NT2/D1 (cell line): Measurements from ENCODE around the gene IPCEF1.

ENCODE experiments used
- DNase-seq: peaks from one replicate; pipeline ENCODE4 v3.0.0-alpha.2; 2011; ENCODE audit warnings: low read depth, low spot score
- H3K27me3 ChIP-seq: 2 replicates; pipeline ENCODE4 v1.6.0; 2011; ENCODE audit warnings: mild to moderate bottlenecking; ENCODE audit not compliant: insufficient read length, insufficient read depth
- H3K36me3 ChIP-seq: 2 replicates; pipeline ENCODE4 v1.6.1; 2011; ENCODE audit warnings: mild to moderate bottlenecking, low read length, mixed read lengths; ENCODE audit not compliant: insufficient read depth, insufficient read length
- H3K4me1 ChIP-seq: 2 replicates; pipeline ENCODE4 v1.5.1; 2011; ENCODE audit not compliant: insufficient read depth, insufficient read length
- H3K4me3 ChIP-seq: 2 replicates; pipeline ENCODE4 v1.5.1; 2011; ENCODE audit warnings: low read depth; ENCODE audit not compliant: insufficient read length
- H3K9ac ChIP-seq: 2 replicates; pipeline ENCODE4 v1.6.0; 2011; ENCODE audit warnings: low read depth; ENCODE audit not compliant: insufficient read length
- H3K9me3 ChIP-seq: 2 replicates; pipeline ENCODE4 v1.5.1; 2011; ENCODE audit warnings: mild to moderate bottlenecking, low read length; ENCODE audit not compliant: insufficient read depth
- SUZ12 ChIP-seq: IDR thresholded peaks from 2 replicates; pipeline ENCODE4 v1.6.1; 2011; ENCODE audit not compliant: insufficient read length, insufficient read depth; ENCODE audit errors: extremely low read depth
- YY1 ChIP-seq: IDR thresholded peaks from 2 replicates; pipeline ENCODE4 v1.6.1; 2011; ENCODE audit not compliant: insufficient read length, insufficient read depth
- ZNF274 ChIP-seq: IDR thresholded peaks from 2 replicates; pipeline ENCODE4 v1.6.1; 2011; ENCODE audit warnings: mild to moderate bottlenecking, low read depth, low read length

Gene IPCEF1

GRCh38 chr6:154274168-154274567 lies 82.4 kb downstream of the IPCEF1 start:
- no peak for TF ChIP-seq SUZ12
- no peak overlapping the region for H3K9ac ChIP-seq
- no peaks in the 10 kb centered on the region for H3K4me1 ChIP-seq
- H3K9me3 ChIP-seq, result no peaks in the 10 kb centered on the region
- H3K4me3 ChIP-seq, result no peak overlapping the region
- DNase-seq, result no peak
- H3K36me3 ChIP-seq, result no peaks in the 10 kb centered on the region
- no peaks in the 10 kb centered on the region for H3K27me3 ChIP-seq

- H3K4me3 ChIP-seq, result no peak overlapping the region
- no peaks in the 10 kb centered on the region for H3K36me3 ChIP-seq
- peaks cover 8% of the 10 kb centered on the region; the same call in 1 of the 2 replicates for H3K9me3 ChIP-seq
- H3K4me1 ChIP-seq, result no peaks in the 10 kb centered on the region
- no peak for DNase-seq
- H3K9ac ChIP-seq, result no peak overlapping the region
- no peaks in the 10 kb centered on the region for H3K27me3 ChIP-seq
- TF ChIP-seq SUZ12 (no peak), YY1 (no peak), ZNF274 (no peak)
These were observed 88.1 kb downstream of the IPCEF1 start for GRCh38 chr6:154268486-154268885.

- H3K36me3 ChIP-seq, result no peaks in the 10 kb centered on the region
- no peak overlapping the region for H3K9ac ChIP-seq
- no peaks in the 10 kb centered on the region for H3K27me3 ChIP-seq
- H3K9me3 ChIP-seq, result peaks cover 8% of the 10 kb centered on the region; the same call in 1 of the 2 replicates
- no peaks in the 10 kb centered on the region for H3K4me1 ChIP-seq
- no peak overlapping the region for H3K4me3 ChIP-seq
- no peak for DNase-seq
- no peak for TF ChIP-seq SUZ12
- TF ChIP-seq ZNF274, result no peak
- no peak for TF ChIP-seq YY1
These were observed 89.0 kb downstream of the IPCEF1 start for GRCh38 chr6:154267508-154268106.

GRCh38 chr6:154266560-154267099 lies 90.0 kb downstream of the IPCEF1 start:
- Histone ChIP-seq H3K27me3 (no peaks in the 10 kb centered on the region), H3K4me1 (no peaks in the 10 kb centered on the region), H3K36me3 (no peaks in the 10 kb centered on the region), H3K4me3 (no peak overlapping the region), H3K9me3 (peaks cover 8% of the 10 kb centered on the region; the same call in 1 of the 2 replicates), H3K9ac (no peak overlapping the region)
- no peak for DNase-seq
- TF ChIP-seq SUZ12 (no peak), ZNF274 (no peak), YY1 (no peak)

DNA sequence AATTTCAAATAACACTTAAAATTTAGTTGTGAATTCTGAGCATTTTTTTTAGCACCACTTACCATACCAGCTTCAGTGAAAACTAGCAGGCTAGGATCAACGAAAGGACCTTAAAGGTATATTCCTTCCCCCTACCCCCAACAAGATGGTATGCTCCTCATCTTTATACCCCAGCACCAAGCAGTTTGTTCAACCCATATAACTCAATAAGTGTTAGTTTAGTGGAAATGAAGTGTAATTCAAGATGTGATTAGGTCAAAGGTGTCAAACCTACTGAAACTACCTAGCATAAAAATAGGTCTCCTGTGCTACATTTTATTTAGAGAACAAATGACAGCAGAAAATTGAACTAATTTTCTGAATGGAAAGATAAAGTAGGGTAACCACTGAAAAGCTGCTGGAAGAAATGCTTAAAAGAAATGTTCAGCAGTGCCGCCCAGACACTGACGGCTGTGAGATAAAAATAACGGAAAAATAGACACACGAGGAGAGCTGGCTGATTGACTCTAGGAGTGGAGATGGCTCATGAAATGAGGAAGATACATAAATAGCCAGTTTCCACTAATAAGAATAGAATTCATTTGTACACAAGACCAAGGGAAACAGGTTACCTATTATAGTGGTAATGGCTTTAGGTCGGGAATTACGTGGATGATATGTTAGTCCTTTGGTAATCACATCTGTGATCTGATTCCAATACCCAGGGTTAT lies 94.8 kb downstream of the IPCEF1 start:
- Histone ChIP-seq H3K4me1 (no peaks in the 10 kb centered on the region), H3K36me3 (no peaks in the 10 kb centered on the region), H3K27me3 (no peaks in the 10 kb centered on the region), H3K4me3 (no peak overlapping the region), H3K9ac (no peak overlapping the region), H3K9me3 (no peaks in the 10 kb centered on the region)
- no peak for DNase-seq
- TF ChIP-seq YY1 (no peak), SUZ12 (no peak), ZNF274 (no peak)

- Histone ChIP-seq H3K36me3 (no peaks in the 10 kb centered on the region), H3K9ac (no peak overlapping the region), H3K27me3 (no peaks in the 10 kb centered on the region), H3K9me3 (peaks cover 6% of the 10 kb centered on the region; the same call in 1 of the 2 replicates), H3K4me1 (no peaks in the 10 kb centered on the region), H3K4me3 (no peak overlapping the region)
- TF ChIP-seq YY1 (no peak), ZNF274 (no peak), SUZ12 (no peak)
- DNase-seq, result no peak
These were observed 98.4 kb downstream of the IPCEF1 start for GRCh38 chr6:154258064-154258757.

GRCh38 chr6:154257067-154257466 lies 99.5 kb downstream of the IPCEF1 start:
- no peaks in the 10 kb centered on the region for H3K36me3 ChIP-seq
- no peak for DNase-seq

More at GRCh38 chr6:154257067-154257466, 99.5 kb downstream of the IPCEF1 start:
- H3K9ac ChIP-seq, result no peak overlapping the region
- TF ChIP-seq ZNF274, result no peak
- no peak for TF ChIP-seq YY1
- no peak for TF ChIP-seq SUZ12
- H3K9me3 ChIP-seq, result peaks cover 6% of the 10 kb centered on the region; the same call in 1 of the 2 replicates
- H3K4me1 ChIP-seq, result no peaks in the 10 kb centered on the region
- no peaks in the 10 kb centered on the region for H3K27me3 ChIP-seq
- H3K4me3 ChIP-seq, result no peak overlapping the region
